ENCODE measurements around the gene LAMTOR3. TPM values are rescaled to one million over a fixed set of nuclear protein-coding genes. Genes with fewer than 3 reads are reported as not detected.

The LAMTOR3 gene
- total and polyA plus RNA-seq, 9 of the 15 experiments (the other 6 are each of a cell fraction or from before 2014, with no cell fraction given): 17.9 to 146 (median 59.4) TPM

DNA sequence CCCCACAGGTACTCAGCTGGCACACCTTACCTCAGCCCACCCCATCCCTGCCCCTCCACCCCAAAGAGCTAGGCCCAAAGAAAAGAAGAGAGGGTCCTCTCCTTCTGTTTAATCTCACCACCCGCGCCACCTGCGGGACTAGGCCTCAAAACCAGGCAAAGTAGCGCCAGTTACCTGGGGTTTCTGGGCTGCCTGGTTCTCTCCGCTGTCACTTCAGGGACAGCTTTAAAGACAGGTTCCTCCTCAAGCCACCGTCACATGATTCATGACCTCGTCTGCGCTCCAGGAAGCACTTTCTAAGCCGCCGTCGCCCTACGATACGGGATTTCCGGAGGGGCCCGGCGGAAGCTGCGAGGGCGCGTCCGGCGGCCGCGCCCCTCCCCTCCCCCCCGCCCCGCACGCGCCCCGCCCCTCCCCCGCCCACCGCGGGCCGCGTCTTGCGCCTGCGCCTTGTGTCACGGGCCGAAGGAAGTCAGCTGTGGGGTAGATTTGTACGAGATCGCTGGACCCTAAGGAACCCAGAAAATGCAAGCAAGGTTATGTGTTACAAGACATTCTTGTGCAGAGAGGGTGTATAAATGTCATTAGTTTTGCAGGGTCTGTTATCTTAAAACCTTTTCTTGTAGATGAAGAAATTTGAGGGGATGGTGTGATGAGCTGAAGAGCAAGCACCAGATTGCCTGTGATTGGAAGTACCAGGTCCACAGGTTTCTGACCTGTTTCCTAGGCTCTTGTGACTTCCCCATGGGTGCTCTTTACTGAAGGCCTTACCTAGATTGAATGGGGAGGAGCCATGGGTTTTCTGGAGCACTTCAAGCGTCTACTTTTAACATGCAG lies at the start of gene LAMTOR3 (continued):
- TF ChIP-seq, protein P1, sequence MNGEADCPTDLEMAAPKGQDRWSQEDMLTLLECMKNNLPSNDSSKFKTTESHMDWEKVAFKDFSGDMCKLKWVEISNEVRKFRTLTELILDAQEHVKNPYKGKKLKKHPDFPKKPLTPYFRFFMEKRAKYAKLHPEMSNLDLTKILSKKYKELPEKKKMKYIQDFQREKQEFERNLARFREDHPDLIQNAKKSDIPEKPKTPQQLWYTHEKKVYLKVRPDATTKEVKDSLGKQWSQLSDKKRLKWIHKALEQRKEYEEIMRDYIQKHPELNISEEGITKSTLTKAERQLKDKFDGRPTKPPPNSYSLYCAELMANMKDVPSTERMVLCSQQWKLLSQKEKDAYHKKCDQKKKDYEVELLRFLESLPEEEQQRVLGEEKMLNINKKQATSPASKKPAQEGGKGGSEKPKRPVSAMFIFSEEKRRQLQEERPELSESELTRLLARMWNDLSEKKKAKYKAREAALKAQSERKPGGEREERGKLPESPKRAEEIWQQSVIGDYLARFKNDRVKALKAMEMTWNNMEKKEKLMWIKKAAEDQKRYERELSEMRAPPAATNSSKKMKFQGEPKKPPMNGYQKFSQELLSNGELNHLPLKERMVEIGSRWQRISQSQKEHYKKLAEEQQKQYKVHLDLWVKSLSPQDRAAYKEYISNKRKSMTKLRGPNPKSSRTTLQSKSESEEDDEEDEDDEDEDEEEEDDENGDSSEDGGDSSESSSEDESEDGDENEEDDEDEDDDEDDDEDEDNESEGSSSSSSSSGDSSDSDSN (IDR thresholded peaks at IDR 0.05; ENCODE audit: borderline replicate concordance in 1 of 2, low read depth in 2 of 2, low read length in 2 of 2): no peak
- no peak for TF ChIP-seq PRMT5 (CRISPR knock-in tag; IDR thresholded peaks at IDR 0.05)
- TF ChIP-seq MECOM (CRISPR knock-in tag; IDR thresholded peaks at IDR 0.05): no peak
- no peak for TF ChIP-seq NFXL1 (CRISPR knock-in tag; IDR thresholded peaks at IDR 0.05)
- TF ChIP-seq, protein P2, sequence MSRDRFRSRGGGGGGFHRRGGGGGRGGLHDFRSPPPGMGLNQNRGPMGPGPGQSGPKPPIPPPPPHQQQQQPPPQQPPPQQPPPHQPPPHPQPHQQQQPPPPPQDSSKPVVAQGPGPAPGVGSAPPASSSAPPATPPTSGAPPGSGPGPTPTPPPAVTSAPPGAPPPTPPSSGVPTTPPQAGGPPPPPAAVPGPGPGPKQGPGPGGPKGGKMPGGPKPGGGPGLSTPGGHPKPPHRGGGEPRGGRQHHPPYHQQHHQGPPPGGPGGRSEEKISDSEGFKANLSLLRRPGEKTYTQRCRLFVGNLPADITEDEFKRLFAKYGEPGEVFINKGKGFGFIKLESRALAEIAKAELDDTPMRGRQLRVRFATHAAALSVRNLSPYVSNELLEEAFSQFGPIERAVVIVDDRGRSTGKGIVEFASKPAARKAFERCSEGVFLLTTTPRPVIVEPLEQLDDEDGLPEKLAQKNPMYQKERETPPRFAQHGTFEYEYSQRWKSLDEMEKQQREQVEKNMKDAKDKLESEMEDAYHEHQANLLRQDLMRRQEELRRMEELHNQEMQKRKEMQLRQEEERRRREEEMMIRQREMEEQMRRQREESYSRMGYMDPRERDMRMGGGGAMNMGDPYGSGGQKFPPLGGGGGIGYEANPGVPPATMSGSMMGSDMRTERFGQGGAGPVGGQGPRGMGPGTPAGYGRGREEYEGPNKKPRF (IDR thresholded peaks at IDR 0.05; ENCODE audit: low read depth, low read length): no peak
- TF ChIP-seq TFE3 (CRISPR knock-in tag; IDR thresholded peaks at IDR 0.05): peak; percentile 48; the same call in 1 of the 2 replicates
- TF ChIP-seq ZNF165 (CRISPR knock-in tag; IDR thresholded peaks at IDR 0.05; ENCODE audit: borderline replicate concordance): no peak
- no peak for TF ChIP-seq L3MBTL2 (IDR thresholded peaks at IDR 0.05)
- TF ChIP-seq ZNF561 (CRISPR knock-in tag; conservative IDR thresholded peaks at IDR 0.05): no peak
- no peak for TF ChIP-seq ELF2 (CRISPR knock-in tag; IDR thresholded peaks at IDR 0.05)
- no peak for TF ChIP-seq HNRNPL (IDR thresholded peaks at IDR 0.05; ENCODE audit: low read depth, low read length)
- no peak for TF ChIP-seq HLTF (IDR thresholded peaks at IDR 0.05)
- no peak for TF ChIP-seq CCAR2 (IDR thresholded peaks at IDR 0.05; ENCODE audit: low read depth, low read length)
- TF ChIP-seq TAF1 (IDR thresholded peaks at IDR 0.05; ENCODE audit: control insufficient read depth, extremely low read depth, insufficient read depth, low read length, severe bottlenecking): peak; percentile 62
- TF ChIP-seq, protein P3, sequence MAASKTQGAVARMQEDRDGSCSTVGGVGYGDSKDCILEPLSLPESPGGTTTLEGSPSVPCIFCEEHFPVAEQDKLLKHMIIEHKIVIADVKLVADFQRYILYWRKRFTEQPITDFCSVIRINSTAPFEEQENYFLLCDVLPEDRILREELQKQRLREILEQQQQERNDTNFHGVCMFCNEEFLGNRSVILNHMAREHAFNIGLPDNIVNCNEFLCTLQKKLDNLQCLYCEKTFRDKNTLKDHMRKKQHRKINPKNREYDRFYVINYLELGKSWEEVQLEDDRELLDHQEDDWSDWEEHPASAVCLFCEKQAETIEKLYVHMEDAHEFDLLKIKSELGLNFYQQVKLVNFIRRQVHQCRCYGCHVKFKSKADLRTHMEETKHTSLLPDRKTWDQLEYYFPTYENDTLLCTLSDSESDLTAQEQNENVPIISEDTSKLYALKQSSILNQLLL (CRISPR knock-in tag; IDR thresholded peaks at IDR 0.05; ENCODE audit: borderline replicate concordance): no peak
- TF ChIP-seq HOMEZ (CRISPR knock-in tag; IDR thresholded peaks at IDR 0.05): no peak
- TF ChIP-seq TAL1 (IDR thresholded peaks at IDR 0.05): no peak
